ENCODE results near the gene ELAC1. TPM values are rescaled to one million over a fixed set of nuclear protein-coding genes. Genes with fewer than 3 reads are reported as not detected.
A peak's percentile ranks its signal among the peaks of the same experiment; 100 is the strongest.

The ELAC1 gene
- total and polyA plus RNA-seq, 12 donors: 2.6 to 6.7 (median 4.2) TPM

DNA sequence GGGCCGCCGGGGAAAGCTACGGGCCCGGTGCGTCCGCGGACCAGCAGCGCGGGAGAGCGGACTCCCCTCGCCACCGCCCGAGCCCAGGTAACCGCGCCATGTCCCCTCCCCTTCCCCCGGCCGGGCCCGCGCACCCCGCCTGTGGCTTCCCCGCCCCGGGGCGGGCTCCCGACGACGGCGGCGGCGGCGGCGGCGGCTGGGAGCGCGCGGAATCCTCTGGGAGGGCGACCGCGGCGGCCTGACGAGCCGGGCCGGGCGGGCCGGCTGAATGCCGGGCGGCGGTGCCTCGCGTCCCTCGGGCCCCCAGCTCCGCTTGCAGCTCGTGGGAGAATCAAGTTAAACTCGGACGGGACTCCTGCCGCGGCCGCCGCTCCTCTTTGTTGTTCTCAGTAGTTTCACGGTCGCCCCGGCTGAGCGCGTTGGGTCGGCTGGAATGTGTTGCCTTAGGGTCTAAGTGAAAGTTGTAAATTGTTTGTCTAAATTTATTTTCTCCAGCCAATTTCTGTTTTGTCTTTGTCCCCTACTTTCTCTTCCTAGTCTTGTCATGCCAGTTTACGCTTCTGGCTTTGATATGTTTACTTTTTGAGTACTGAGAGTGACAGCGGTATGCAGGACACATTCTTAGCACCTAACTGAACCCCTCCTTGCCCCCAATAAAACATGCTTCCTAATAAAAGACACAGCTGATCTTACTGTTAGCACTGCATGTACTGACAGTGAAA, 62.9 kb downstream of the ELAC1 start:
- WGBS, 2 donors: 0 to 1% methylated on average over 63 to 66 of the region's 66 CpGs
- DNase-seq (peak; percentile 73 to 78), ATAC-seq (peak; percentile 46 to 86 (median 74))
- TF ChIP-seq, protein P1, sequence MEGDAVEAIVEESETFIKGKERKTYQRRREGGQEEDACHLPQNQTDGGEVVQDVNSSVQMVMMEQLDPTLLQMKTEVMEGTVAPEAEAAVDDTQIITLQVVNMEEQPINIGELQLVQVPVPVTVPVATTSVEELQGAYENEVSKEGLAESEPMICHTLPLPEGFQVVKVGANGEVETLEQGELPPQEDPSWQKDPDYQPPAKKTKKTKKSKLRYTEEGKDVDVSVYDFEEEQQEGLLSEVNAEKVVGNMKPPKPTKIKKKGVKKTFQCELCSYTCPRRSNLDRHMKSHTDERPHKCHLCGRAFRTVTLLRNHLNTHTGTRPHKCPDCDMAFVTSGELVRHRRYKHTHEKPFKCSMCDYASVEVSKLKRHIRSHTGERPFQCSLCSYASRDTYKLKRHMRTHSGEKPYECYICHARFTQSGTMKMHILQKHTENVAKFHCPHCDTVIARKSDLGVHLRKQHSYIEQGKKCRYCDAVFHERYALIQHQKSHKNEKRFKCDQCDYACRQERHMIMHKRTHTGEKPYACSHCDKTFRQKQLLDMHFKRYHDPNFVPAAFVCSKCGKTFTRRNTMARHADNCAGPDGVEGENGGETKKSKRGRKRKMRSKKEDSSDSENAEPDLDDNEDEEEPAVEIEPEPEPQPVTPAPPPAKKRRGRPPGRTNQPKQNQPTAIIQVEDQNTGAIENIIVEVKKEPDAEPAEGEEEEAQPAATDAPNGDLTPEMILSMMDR (IDR thresholded peaks at IDR 0.05): no peak
- Histone ChIP-seq H3K4me3 (peak overlapping the region; percentile 70 to 94 (median 81)), H3K36me3 (peaks cover 0 to 23% (median 5%) of the 10 kb centered on the region in 9 donors), H3K4me1 (peaks cover 2 to 86% (median 61%) of the 10 kb centered on the region in 9 donors), H3K9me3 (no peaks in the 10 kb centered on the region), H3K27ac (peak overlapping the region; percentile 94 to 100 (median 98)), H3K27me3 (no peaks in the 10 kb centered on the region)
- intact Hi-C loops (cut with DNase I): loop anchor here in 6 of 10 donors (2.0 to 10.0 kb wide), 5 partner anchors 63 to 164 kb away; partner anchors contain the start of genes ELAC1 (in 4 of the 6), MEX3C (in 2 of the 6) and ME2 (in 1 of the 6)

DNA sequence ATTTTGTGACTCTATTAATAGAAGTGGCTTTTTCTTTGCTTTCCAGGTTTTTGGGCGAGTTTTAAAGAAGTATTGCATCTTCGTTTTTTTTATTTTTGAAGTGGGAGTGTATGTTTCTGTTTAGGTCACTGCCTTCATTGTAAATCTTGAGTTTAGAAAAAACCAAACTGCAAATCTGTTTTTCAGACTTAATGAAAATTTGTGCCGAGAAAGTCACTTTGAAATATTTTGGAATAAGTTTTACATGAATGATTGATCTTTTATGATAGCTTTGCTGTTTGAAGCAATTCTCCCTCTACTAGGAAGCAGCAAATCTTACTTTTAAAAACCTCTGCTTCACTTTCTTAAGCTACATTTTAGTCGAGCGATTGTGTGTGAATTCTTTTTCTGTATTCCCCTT, 64.4 kb downstream of the ELAC1 start:
- intact Hi-C loops (cut with DNase I): loop anchor here in 6 of 10 donors (5.0 to 10.0 kb wide), 4 partner anchors 65 to 163 kb away; partner anchors contain the start of genes ELAC1 (in 4 of the 6), MEX3C (in 2 of the 6) and ME2 (in 1 of the 6)
- Histone ChIP-seq H3K27ac (peak overlapping the region in 3 of 10 donors; percentile 14 to 98 (median 95)), H3K4me1 (peaks cover 2 to 87% (median 76%) of the 10 kb centered on the region in 9 donors), H3K9me3 (no peaks in the 10 kb centered on the region), H3K27me3 (no peaks in the 10 kb centered on the region), H3K4me3 (peak overlapping the region in 7 of 10 donors; percentile 70 to 94 (median 83)), H3K36me3 (peaks cover 0 to 17% (median 0%) of the 10 kb centered on the region in 9 donors)
- TF ChIP-seq, protein P1 (IDR thresholded peaks at IDR 0.05): no peak
- WGBS, 2 donors: 16 to 22% methylated on average over 5 of the region's 5 CpGs
- no peak for DNase-seq
- ATAC-seq: no peak

DNA sequence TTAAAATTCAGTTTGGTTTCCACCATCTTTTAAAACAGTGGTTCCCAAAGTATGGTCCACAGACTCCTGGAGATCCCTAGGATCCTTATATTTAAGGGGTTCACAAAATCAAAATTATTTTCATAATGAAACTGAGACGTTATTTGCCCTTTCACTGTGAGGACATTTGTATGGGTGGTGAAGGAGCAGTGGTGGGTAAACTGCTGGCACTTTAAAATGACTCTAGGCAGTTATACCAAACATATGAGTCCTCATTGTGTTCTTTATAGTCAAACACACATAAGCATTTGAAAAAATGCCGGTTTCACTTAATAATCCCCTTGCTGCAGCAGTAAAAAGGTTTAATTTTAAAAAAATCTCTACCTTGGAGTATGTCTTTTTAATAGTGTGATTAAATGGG, 69.4 kb downstream of the ELAC1 start:
- Histone ChIP-seq H3K4me3 (no peak overlapping the region), H3K36me3 (peaks cover 0 to 17% (median 0%) of the 10 kb centered on the region in 9 donors), H3K27ac (no peak overlapping the region), H3K9me3 (no peaks in the 10 kb centered on the region), H3K27me3 (no peaks in the 10 kb centered on the region), H3K4me1 (peaks cover 12 to 99% (median 95%) of the 10 kb centered on the region in 9 donors)
- no peak for DNase-seq
- TF ChIP-seq, protein P1 (IDR thresholded peaks at IDR 0.05): no peak
- intact Hi-C loops (cut with DNase I): loop anchor here in 3 of 10 donors (10.0 kb wide), 2 partner anchors 72 to 158 kb away; partner anchors contain the start of genes MEX3C (in 2 of the 3) and ELAC1 (in 1 of the 3)
- ATAC-seq: no peak
- WGBS, 2 donors: 51 to 56% methylated on average over 2 of the region's 2 CpGs

Other genes starting within 250 kb of the ELAC1 start
- gene MRO, start 148.0 kb upstream of the ELAC1 start, total RNA-seq: 1 to 10 TPM; 1.0 to 4.3 (median 2.3) TPM
- 1 to 10 TPM in 1 of 2 donors, under 1 TPM in 1; 0.22 to 1.0 TPM for gene MRO, start 148.0 kb upstream of the ELAC1 start, polyA plus RNA-seq
- gene ME2, start 88.9 kb upstream of the ELAC1 start, total RNA-seq: 100 to 1,000 TPM in 1 of 10 donors, 10 to 100 TPM in 9; 62.1 to 104 (median 75.9) TPM
- gene ME2, start 88.9 kb upstream of the ELAC1 start, polyA plus RNA-seq: 10 to 100 TPM; 21.7 to 38.4 TPM
- 100 to 1,000 TPM in 2 of 10 donors, 10 to 100 TPM in 8; 78.4 to 110 (median 86.9) TPM for gene SMAD4, start 62.2 kb downstream of the ELAC1 start, total RNA-seq
- gene SMAD4, start 62.2 kb downstream of the ELAC1 start, polyA plus RNA-seq: 10 to 100 TPM; 11.7 to 20.3 TPM
- 10 to 100 TPM; 17.2 to 24.2 (median 20.1) TPM for gene MEX3C, start 229.6 kb downstream of the ELAC1 start, total RNA-seq
- 1 to 10 TPM; 6.8 to 7.2 TPM for gene MEX3C, start 229.6 kb downstream of the ELAC1 start, polyA plus RNA-seq

Measured in heart right ventricle (tissue), 16 donors.